ENCODE results near the gene FSHR.

- TF ChIP-seq, protein P1, sequence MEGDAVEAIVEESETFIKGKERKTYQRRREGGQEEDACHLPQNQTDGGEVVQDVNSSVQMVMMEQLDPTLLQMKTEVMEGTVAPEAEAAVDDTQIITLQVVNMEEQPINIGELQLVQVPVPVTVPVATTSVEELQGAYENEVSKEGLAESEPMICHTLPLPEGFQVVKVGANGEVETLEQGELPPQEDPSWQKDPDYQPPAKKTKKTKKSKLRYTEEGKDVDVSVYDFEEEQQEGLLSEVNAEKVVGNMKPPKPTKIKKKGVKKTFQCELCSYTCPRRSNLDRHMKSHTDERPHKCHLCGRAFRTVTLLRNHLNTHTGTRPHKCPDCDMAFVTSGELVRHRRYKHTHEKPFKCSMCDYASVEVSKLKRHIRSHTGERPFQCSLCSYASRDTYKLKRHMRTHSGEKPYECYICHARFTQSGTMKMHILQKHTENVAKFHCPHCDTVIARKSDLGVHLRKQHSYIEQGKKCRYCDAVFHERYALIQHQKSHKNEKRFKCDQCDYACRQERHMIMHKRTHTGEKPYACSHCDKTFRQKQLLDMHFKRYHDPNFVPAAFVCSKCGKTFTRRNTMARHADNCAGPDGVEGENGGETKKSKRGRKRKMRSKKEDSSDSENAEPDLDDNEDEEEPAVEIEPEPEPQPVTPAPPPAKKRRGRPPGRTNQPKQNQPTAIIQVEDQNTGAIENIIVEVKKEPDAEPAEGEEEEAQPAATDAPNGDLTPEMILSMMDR (IDR thresholded peaks at IDR 0.05; ENCODE audit: low read depth, low read length), result no peak
- no peak for TF ChIP-seq POLR2A (IDR thresholded peaks at IDR 0.05; ENCODE audit: extremely low read depth, insufficient read length)
Observed at GRCh38 chr2:48971801-48972200, 182.5 kb downstream of the FSHR start.
